ENCODE data around the gene GABBR2.
"Not testable (repeated sequence)": the region's sequence is repeated elsewhere in the genome, so short reads cannot be mapped to it uniquely, and the experiment has no call there.

Gene GABBR2

DNA sequence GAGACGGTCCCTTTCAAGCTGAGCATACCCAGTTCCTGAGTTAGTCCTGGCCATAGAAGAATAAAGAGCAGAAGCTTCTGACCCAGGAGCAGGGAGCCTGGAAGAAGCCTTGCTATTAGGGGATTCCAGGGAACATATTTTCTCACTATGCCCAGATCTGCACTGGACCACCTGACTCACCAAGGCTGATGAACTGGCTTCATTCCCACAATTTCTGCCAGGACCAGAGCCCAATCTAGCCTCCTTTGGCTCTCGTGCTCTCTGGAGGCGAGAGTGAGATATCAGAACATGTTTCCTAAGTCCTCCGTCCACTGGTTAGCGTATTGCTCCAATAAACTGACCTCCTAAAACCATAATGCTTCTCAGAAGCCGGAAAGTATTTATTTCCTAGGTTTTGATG lies 9.9 kb downstream of the GABBR2 start:
- Histone ChIP-seq H3K4me2 (ENCODE audit: low read length) (no peak overlapping the region), H3K4me3 (ENCODE audit: low read length) (no peak overlapping the region), H3K9me3 (replicated peaks; ENCODE audit: low read length) (no peaks in the 10 kb centered on the region), H3K36me3 (ENCODE audit: insufficient read depth, low read length) (no peaks in the 10 kb centered on the region), H3K4me1 (ENCODE audit: control insufficient read depth, insufficient read depth, low read length) (no peaks in the 10 kb centered on the region), H3K9ac (ENCODE audit: low read depth, low read length) (no peak overlapping the region), H3K27me3 (ENCODE audit: control insufficient read depth, insufficient read depth, low read length) (peaks cover 66% of the 10 kb centered on the region)

DNA sequence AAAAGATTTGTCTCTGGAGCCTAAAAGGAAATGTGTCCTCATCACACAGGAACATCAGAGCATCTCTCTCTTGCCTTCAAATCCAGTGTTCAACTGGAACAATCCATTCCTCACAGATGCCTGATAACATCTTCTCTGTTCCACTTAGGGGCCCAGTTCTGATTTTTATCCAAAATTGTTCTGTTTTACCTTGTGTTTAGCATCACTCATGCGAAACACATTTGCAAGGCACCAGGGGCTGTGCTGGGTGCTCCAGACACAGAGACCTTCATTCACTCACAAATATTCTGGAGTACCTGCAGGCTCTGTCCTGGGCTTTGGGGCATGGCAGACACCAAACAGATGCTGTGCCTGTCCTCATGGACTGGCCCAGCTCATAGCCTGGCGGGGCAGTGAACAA lies 13.8 kb downstream of the GABBR2 start:
- Histone ChIP-seq H3K4me2 (ENCODE audit: low read length) (no peak overlapping the region), H3K4me3 (ENCODE audit: low read length) (no peak overlapping the region), H3K9ac (ENCODE audit: low read depth, low read length) (no peak overlapping the region), H3K4me1 (ENCODE audit: control insufficient read depth, insufficient read depth, low read length) (no peaks in the 10 kb centered on the region), H3K27me3 (ENCODE audit: control insufficient read depth, insufficient read depth, low read length) (peaks cover 60% of the 10 kb centered on the region), H3K9me3 (replicated peaks; ENCODE audit: low read length) (no peaks in the 10 kb centered on the region), H3K36me3 (ENCODE audit: insufficient read depth, low read length) (no peaks in the 10 kb centered on the region)

DNA sequence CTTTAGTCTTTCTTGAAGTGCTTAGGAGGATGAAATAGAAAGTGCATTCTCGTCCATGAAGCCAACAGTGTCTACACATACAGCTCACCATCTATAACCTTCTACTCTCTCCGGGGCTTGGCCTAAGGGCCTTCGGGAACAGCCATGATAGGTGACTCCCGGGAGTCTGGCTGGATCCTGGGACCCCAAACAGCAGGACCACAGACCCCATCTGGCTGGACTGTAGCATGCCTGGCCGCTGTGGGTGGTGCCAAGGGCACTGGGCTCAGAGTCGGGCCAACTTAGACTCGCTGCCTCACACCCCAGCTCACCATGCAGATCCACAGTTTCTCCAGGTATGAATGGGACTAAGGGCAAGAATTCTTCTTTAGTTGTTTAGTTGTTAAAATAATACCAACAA lies 16.3 kb downstream of the GABBR2 start:
- Histone ChIP-seq H3K36me3 (ENCODE audit: insufficient read depth, low read length) (no peaks in the 10 kb centered on the region), H3K4me3 (ENCODE audit: low read length) (no peak overlapping the region), H3K9me3 (replicated peaks; ENCODE audit: low read length) (no peaks in the 10 kb centered on the region), H3K4me2 (ENCODE audit: low read length) (no peak overlapping the region), H3K27me3 (ENCODE audit: control insufficient read depth, insufficient read depth, low read length) (peaks cover 61% of the 10 kb centered on the region), H3K9ac (ENCODE audit: low read depth, low read length) (no peak overlapping the region), H3K4me1 (ENCODE audit: control insufficient read depth, insufficient read depth, low read length) (no peaks in the 10 kb centered on the region)

DNA sequence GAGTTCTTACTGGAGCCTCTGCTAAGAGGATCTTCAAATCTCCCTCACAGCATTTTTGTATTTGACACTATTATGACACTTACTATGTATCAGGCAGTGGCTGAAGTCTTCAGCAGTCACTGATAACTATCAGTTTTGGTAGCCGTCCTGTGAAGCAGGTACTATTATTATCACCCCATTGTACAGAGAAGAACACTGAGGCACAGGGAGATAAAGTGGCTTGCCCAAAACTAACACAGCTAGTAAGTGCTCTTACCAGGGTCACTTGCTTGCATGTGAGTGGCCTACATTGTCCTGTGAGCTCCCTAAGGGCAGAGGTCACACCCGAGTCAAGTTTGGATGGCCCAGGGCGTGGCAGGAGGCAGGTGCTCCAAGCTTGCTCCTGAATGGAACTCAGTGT lies 16.8 kb downstream of the GABBR2 start:
- Histone ChIP-seq H3K9ac (ENCODE audit: low read depth, low read length) (no peak overlapping the region), H3K9me3 (replicated peaks; ENCODE audit: low read length) (no peaks in the 10 kb centered on the region), H3K4me1 (ENCODE audit: control insufficient read depth, insufficient read depth, low read length) (no peaks in the 10 kb centered on the region), H3K27me3 (ENCODE audit: control insufficient read depth, insufficient read depth, low read length) (peaks cover 61% of the 10 kb centered on the region), H3K4me3 (ENCODE audit: low read length) (no peak overlapping the region), H3K36me3 (ENCODE audit: insufficient read depth, low read length) (no peaks in the 10 kb centered on the region), H3K4me2 (ENCODE audit: low read length) (no peak overlapping the region)

DNA sequence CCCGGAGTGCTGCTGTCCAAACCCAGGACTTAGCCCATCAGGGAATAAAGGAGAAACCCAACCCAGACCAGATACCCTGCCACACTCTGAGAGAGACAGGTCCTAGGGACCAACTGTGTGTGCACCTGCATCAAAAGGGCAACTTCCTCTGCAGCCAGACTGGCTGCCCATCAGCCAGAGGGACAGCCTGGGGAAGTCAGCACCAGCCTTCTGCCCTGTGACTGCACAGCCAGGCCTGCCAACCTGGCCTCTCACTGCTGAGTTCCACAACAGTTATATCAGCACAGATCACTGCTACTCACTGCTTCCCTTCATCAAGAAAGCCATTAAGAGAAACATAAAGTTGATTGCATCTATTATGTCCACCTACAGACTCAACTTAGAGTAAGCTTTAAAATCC lies 18.0 kb downstream of the GABBR2 start:
- Histone ChIP-seq H3K27me3 (ENCODE audit: control insufficient read depth, insufficient read depth, low read length) (peaks cover 53% of the 10 kb centered on the region), H3K9ac (ENCODE audit: low read depth, low read length) (no peak overlapping the region)

DNA sequence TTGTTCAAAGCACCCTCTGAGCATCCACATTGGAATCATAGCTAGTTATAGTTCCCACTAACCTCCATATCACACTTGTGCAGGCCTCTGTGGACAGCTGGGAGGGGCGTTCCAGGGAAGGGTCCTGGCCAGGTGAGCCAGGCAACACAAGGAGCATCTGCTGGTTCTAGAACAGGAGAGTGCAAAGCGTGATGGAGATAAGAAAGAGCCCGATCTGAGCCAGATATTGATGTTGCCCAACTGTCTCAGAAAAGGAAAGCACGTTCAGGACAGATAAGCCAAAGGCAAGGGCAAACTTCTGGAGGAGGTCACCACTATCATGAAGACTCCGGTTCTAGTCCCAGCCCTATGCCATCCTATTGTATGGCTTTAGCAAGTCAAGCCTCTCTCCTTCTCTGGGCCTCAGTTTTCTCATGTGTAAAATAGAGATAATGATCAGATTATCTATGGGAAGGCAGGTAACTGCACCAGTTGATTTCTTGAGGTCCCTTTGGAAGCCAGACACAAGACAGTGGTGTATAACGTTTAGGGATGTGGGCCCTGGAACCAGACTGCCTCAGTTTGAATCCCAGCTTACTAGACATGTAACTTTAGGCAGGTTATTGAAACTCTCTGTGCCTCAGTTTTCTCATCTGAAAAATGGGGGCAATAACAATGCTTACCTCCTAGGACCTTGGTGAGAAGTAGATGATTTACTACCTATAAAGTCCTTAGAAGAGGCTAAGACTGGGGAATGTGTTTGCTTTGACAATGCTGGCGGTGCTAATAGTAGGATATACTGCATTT lies 19.8 kb downstream of the GABBR2 start:
- H3K9ac ChIP-seq (ENCODE audit: low read depth, low read length), result no peak overlapping the region
- no peak overlapping the region for H3K4me2 ChIP-seq (ENCODE audit: low read length)
- H3K9me3 ChIP-seq (replicated peaks; ENCODE audit: low read length), result no peaks in the 10 kb centered on the region
- H3K27me3 ChIP-seq (ENCODE audit: control insufficient read depth, insufficient read depth, low read length), result peaks cover 37% of the 10 kb centered on the region
- H3K4me1 ChIP-seq (ENCODE audit: control insufficient read depth, insufficient read depth, low read length), result no peaks in the 10 kb centered on the region
- no peak overlapping the region for H3K4me3 ChIP-seq (ENCODE audit: low read length)
- H3K36me3 ChIP-seq (ENCODE audit: insufficient read depth, low read length), result no peaks in the 10 kb centered on the region

More for the DNA sequence above, 18.0 kb downstream of the GABBR2 start:
- H3K9me3 ChIP-seq (replicated peaks; ENCODE audit: low read length), result no peaks in the 10 kb centered on the region
- no peak overlapping the region for H3K4me2 ChIP-seq (ENCODE audit: low read length)
- H3K4me1 ChIP-seq (ENCODE audit: control insufficient read depth, insufficient read depth, low read length), result no peaks in the 10 kb centered on the region
- H3K4me3 ChIP-seq (ENCODE audit: low read length), result no peak overlapping the region
- H3K36me3 ChIP-seq (ENCODE audit: insufficient read depth, low read length), result no peaks in the 10 kb centered on the region

DNA sequence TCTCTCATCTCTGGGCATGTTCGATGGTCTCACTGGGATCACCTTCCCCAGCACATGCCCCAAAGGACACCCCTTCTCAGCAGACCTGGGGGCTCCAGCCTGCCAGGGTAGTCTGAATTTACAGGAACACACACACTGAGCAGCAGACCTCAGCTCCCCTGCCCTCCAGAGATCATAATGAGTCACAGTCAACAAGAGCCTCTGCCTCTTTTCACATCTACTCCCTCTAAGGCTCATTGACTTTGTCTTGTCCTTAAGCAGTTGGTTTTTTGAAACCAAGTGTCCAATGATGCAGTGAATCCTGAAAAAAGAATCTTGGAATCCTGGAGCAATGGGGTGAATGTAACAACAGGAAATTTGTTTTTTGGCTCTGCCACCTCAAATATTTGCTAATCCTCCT lies 20.8 kb downstream of the GABBR2 start:
- H3K4me2 ChIP-seq (ENCODE audit: low read length), result no peak overlapping the region
- H3K36me3 ChIP-seq (ENCODE audit: insufficient read depth, low read length), result no peaks in the 10 kb centered on the region
- H3K4me3 ChIP-seq (ENCODE audit: low read length), result no peak overlapping the region
- no peak overlapping the region for H3K9ac ChIP-seq (ENCODE audit: low read depth, low read length)
- no peaks in the 10 kb centered on the region for H3K4me1 ChIP-seq (ENCODE audit: control insufficient read depth, insufficient read depth, low read length)
- peaks cover 29% of the 10 kb centered on the region for H3K27me3 ChIP-seq (ENCODE audit: control insufficient read depth, insufficient read depth, low read length)
- no peaks in the 10 kb centered on the region for H3K9me3 ChIP-seq (replicated peaks; ENCODE audit: low read length)

DNA sequence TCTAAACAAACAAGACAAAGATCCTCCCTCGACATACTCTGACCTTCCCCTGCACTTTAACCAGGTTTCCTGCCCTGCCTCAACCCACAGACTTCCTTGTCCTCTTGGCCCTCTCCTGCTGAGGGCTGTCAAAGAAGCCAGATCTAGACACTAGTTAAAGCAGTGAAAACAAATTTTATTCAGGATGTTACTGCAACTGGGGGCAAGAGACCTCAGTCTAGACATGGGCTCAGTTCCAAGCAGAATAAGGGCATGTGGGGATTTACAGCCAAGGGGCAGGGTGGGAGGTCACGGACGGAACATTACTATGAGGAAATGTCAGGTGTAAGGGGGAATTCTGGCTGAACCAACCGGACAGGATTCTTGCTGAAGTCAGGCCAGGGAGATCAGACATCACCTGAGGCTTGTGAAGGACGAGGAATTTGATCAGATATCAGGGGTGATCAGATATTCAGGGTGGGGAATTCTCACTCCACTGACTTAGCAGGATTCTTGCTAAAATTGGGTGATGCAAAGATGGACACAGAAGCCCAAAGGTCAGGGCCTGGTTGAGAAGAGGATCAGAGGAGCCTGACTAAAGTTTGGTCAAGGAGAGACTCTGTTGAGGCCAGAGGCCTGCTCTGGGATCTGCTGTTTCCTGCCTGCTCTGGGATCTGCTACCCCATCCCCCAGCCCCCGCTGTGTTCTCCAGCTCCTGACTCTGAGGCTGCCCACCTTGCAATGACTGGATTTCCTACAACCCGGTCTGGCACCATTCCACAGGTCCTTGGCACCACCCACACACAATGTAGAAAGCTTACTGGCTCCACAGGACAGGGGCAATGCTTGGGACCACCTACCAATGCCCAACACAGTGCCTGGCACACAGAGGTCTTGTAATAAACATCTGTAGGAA lies 21.5 kb downstream of the GABBR2 start:
- H3K9ac ChIP-seq (ENCODE audit: low read depth, low read length), result no peak overlapping the region

DNA sequence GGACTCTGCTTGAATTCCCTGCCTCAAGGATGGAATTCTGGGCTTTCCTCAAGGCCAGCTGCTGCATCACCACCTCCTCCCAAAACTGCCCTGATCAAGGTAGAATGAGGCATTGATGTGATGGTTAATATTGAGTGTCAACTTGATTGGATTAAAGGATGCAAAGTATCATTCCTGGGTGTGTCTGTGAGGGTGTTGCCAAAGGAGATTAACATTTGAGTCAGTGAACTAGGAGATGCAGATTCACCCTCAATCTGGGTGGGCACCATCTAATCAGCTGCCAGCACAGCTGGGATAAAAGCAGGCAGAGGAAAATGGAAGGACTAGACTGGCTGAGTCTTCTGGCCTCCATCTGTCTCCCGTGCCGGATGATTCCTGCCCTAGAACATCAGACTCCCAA lies 23.9 kb downstream of the GABBR2 start:
- H3K4me3 ChIP-seq (ENCODE audit: low read length); H3K4me1 ChIP-seq (ENCODE audit: control insufficient read depth, insufficient read depth, low read length); H3K9me3 ChIP-seq (replicated peaks; ENCODE audit: low read length); H3K4me2 ChIP-seq (ENCODE audit: low read length); H3K27me3 ChIP-seq (ENCODE audit: control insufficient read depth, insufficient read depth, low read length); H3K9ac ChIP-seq (ENCODE audit: low read depth, low read length); H3K36me3 ChIP-seq (ENCODE audit: insufficient read depth, low read length): not testable (repeated sequence)

More for the DNA sequence above, 21.5 kb downstream of the GABBR2 start:
- Histone ChIP-seq H3K4me1 (ENCODE audit: control insufficient read depth, insufficient read depth, low read length) (no peaks in the 10 kb centered on the region), H3K27me3 (ENCODE audit: control insufficient read depth, insufficient read depth, low read length) (peaks cover 27% of the 10 kb centered on the region), H3K36me3 (ENCODE audit: insufficient read depth, low read length) (no peaks in the 10 kb centered on the region), H3K9me3 (replicated peaks; ENCODE audit: low read length) (no peaks in the 10 kb centered on the region), H3K4me3 (ENCODE audit: low read length) (no peak overlapping the region), H3K4me2 (ENCODE audit: low read length) (no peak overlapping the region)

DNA sequence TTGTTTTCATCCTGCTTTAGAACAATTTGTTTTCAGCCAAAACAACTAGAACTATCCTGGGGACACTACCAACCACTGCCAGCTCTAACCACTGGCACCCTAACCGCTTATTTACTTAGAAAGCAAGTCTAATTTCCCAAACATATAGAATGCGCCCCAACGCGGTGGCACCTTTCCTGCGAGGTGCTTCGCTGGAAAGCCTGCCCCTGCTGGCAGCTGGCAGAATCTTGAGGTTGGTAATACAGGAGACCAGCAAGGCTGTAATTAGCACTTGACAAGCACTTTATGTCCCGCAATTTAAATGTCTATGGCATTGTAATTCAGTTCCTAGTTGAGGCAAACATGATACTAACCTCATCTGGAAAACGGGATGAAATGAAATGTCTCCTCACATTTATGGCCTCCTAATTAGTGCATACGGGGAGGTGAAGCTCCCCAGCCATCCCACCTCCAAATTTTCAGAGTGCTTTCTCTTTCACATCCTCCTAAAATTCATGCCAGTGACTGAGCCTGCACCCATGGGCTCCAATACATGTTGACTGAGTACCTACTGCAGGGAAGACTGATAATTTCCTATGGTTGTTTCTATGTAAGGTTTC lies 30.4 kb downstream of the GABBR2 start:
- H3K4me2 ChIP-seq (ENCODE audit: low read length), result no peak overlapping the region
- H3K36me3 ChIP-seq (ENCODE audit: insufficient read depth, low read length), result no peaks in the 10 kb centered on the region
- H3K27me3 ChIP-seq (ENCODE audit: control insufficient read depth, insufficient read depth, low read length), result peaks cover 20% of the 10 kb centered on the region
- no peak overlapping the region for H3K9ac ChIP-seq (ENCODE audit: low read depth, low read length)
- H3K4me1 ChIP-seq (ENCODE audit: control insufficient read depth, insufficient read depth, low read length), result no peaks in the 10 kb centered on the region
- H3K4me3 ChIP-seq (ENCODE audit: low read length), result no peak overlapping the region
- no peaks in the 10 kb centered on the region for H3K9me3 ChIP-seq (replicated peaks; ENCODE audit: low read length)

DNA sequence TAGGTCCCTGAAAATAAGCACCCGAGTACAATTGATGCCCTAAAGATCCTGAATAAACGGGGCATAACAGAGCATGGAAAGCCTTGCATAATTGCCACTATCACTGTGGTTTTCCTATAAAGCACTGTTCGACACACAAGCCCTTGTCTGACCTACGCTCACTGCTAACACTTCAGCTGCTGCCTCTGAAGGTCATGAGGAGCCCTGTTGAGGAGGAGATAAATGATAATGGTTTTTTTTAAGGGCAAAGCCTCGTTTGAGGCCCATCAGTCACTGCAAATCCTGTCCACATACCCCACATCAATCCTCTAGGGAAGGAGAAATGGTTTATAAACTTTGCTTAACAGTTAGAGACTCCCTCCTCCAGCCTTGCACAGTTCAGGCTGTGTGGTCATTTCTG lies 35.1 kb downstream of the GABBR2 start:
- Histone ChIP-seq H3K4me1 (ENCODE audit: control insufficient read depth, insufficient read depth, low read length) (no peaks in the 10 kb centered on the region), H3K4me2 (ENCODE audit: low read length) (no peak overlapping the region), H3K4me3 (ENCODE audit: low read length) (no peak overlapping the region), H3K27me3 (ENCODE audit: control insufficient read depth, insufficient read depth, low read length) (peaks cover 27% of the 10 kb centered on the region), H3K9me3 (replicated peaks; ENCODE audit: low read length) (no peaks in the 10 kb centered on the region), H3K9ac (ENCODE audit: low read depth, low read length) (no peak overlapping the region), H3K36me3 (ENCODE audit: insufficient read depth, low read length) (no peaks in the 10 kb centered on the region)

Measured in skeletal muscle satellite cell (primary cell).